NK-92 (cell line): ENCODE measurements around the gene MPHOSPH9.
"Not testable (repeated sequence)": the region's sequence is repeated elsewhere in the genome, so short reads cannot be mapped to it uniquely, and the experiment has no call there.

Experiments
- DNase-seq: peaks from one replicate; lab custom pipeline; 2025; ENCODE audit not compliant: unreplicated experiment; lab: John Stamatoyannopoulos, UW

The MPHOSPH9 gene

GRCh38 chr12:123231931-123232330, 1.0 kb downstream of the MPHOSPH9 start:
- no peak for DNase-seq

- DNase-seq, result no peak
These were observed 3.9 kb downstream of the MPHOSPH9 start for GRCh38 chr12:123229051-123229450.

- no peak for DNase-seq
These were observed 5.2 kb downstream of the MPHOSPH9 start for GRCh38 chr12:123227581-123228258.

- DNase-seq, result no peak
These were observed 7.5 kb downstream of the MPHOSPH9 start for GRCh38 chr12:123225443-123225842.

GRCh38 chr12:123223241-123223668, 9.7 kb downstream of the MPHOSPH9 start:
- DNase-seq, result no peak

GRCh38 chr12:123207815-123208214, 25.1 kb downstream of the MPHOSPH9 start:
- DNase-seq, result not testable (repeated sequence)

- not testable (repeated sequence) for DNase-seq
These were observed 26.1 kb downstream of the MPHOSPH9 start for GRCh38 chr12:123206794-123207193.

- DNase-seq, result no peak
These were observed 32.5 kb downstream of the MPHOSPH9 start for GRCh38 chr12:123200414-123200813.

- no peak for DNase-seq
These were observed 33.0 kb downstream of the MPHOSPH9 start for GRCh38 chr12:123199936-123200335.

GRCh38 chr12:123187637-123188036, 45.3 kb downstream of the MPHOSPH9 start:
- DNase-seq, result no peak

GRCh38 chr12:123180171-123180570, 52.8 kb downstream of the MPHOSPH9 start:
- no peak for DNase-seq

- DNase-seq, result no peak
These were observed 61.0 kb downstream of the MPHOSPH9 start for GRCh38 chr12:123171967-123172366.

- DNase-seq, result no peak
These were observed 65.6 kb downstream of the MPHOSPH9 start for GRCh38 chr12:123167329-123167728.

GRCh38 chr12:123165537-123165936, 67.4 kb downstream of the MPHOSPH9 start:
- no peak for DNase-seq

GRCh38 chr12:123164710-123165261, 68.2 kb downstream of the MPHOSPH9 start:
- no peak for DNase-seq

- no peak for DNase-seq
These were observed 68.7 kb downstream of the MPHOSPH9 start for GRCh38 chr12:123164222-123164621.

- no peak for DNase-seq
These were observed 69.7 kb downstream of the MPHOSPH9 start for GRCh38 chr12:123163227-123163626.

GRCh38 chr12:123160801-123161487, 72.0 kb downstream of the MPHOSPH9 start:
- DNase-seq, result no peak

- no peak for DNase-seq
These were observed 79.0 kb downstream of the MPHOSPH9 start for GRCh38 chr12:123153906-123154305.

GRCh38 chr12:123152833-123153232, 80.1 kb downstream of the MPHOSPH9 start:
- no peak for DNase-seq

- no peak for DNase-seq
These were observed 81.2 kb downstream of the MPHOSPH9 start for GRCh38 chr12:123151457-123152454.
